ENCODE data around the gene RRP15.

The RRP15 gene

GRCh38 chr1:218284917-218285635, at the start of gene RRP15:
RRP15 (plus strand) TSS chr1:218285293; CDS start chr1:218285317, 24 bp downstream.
- TF ChIP-seq GATA3 (IDR thresholded peaks at IDR 0.05; ENCODE audit: low read depth, low read length) = no peak
- TF ChIP-seq GATA2 (IDR thresholded peaks at IDR 0.05; ENCODE audit: low read depth, low read length) = no peak

- TF ChIP-seq GATA2 (IDR thresholded peaks at IDR 0.05; ENCODE audit: low read depth, low read length) (no peak), GATA3 (IDR thresholded peaks at IDR 0.05; ENCODE audit: low read depth, low read length) (no peak)
Measured at GRCh38 chr1:218242171-218242570, 42.9 kb upstream of the RRP15 start.

GRCh38 chr1:218247339-218247738, 37.8 kb upstream of the RRP15 start:
- TF ChIP-seq GATA3 (IDR thresholded peaks at IDR 0.05; ENCODE audit: low read depth, low read length) (no peak), GATA2 (IDR thresholded peaks at IDR 0.05; ENCODE audit: low read depth, low read length) (no peak)

GRCh38 chr1:218249338-218250140, 35.6 kb upstream of the RRP15 start:
- TF ChIP-seq GATA3 (IDR thresholded peaks at IDR 0.05; ENCODE audit: low read depth, low read length) (no peak), GATA2 (IDR thresholded peaks at IDR 0.05; ENCODE audit: low read depth, low read length) (no peak)

GRCh38 chr1:218250492-218250891, 34.6 kb upstream of the RRP15 start:
- TF ChIP-seq GATA2 (IDR thresholded peaks at IDR 0.05; ENCODE audit: low read depth, low read length) (no peak), GATA3 (IDR thresholded peaks at IDR 0.05; ENCODE audit: low read depth, low read length) (no peak)

- TF ChIP-seq GATA3 (IDR thresholded peaks at IDR 0.05; ENCODE audit: low read depth, low read length) = no peak
- no peak for TF ChIP-seq GATA2 (IDR thresholded peaks at IDR 0.05; ENCODE audit: low read depth, low read length)
Measured at GRCh38 chr1:218254296-218254946, 30.7 kb upstream of the RRP15 start.

GRCh38 chr1:218255090-218255489, 30.0 kb upstream of the RRP15 start:
- TF ChIP-seq GATA2 (IDR thresholded peaks at IDR 0.05; ENCODE audit: low read depth, low read length) (no peak), GATA3 (IDR thresholded peaks at IDR 0.05; ENCODE audit: low read depth, low read length) (no peak)

GRCh38 chr1:218257371-218257770, 27.7 kb upstream of the RRP15 start:
- TF ChIP-seq GATA3 (IDR thresholded peaks at IDR 0.05; ENCODE audit: low read depth, low read length) (no peak), GATA2 (IDR thresholded peaks at IDR 0.05; ENCODE audit: low read depth, low read length) (no peak)

- TF ChIP-seq GATA3 (IDR thresholded peaks at IDR 0.05; ENCODE audit: low read depth, low read length) (no peak), GATA2 (IDR thresholded peaks at IDR 0.05; ENCODE audit: low read depth, low read length) (no peak)
Measured at GRCh38 chr1:218257971-218258370, 27.1 kb upstream of the RRP15 start.

GRCh38 chr1:218259339-218259738, 25.8 kb upstream of the RRP15 start:
- TF ChIP-seq GATA3 (IDR thresholded peaks at IDR 0.05; ENCODE audit: low read depth, low read length) (no peak), GATA2 (IDR thresholded peaks at IDR 0.05; ENCODE audit: low read depth, low read length) (no peak)

- TF ChIP-seq GATA3 (IDR thresholded peaks at IDR 0.05; ENCODE audit: low read depth, low read length) (no peak), GATA2 (IDR thresholded peaks at IDR 0.05; ENCODE audit: low read depth, low read length) (no peak)
Measured at GRCh38 chr1:218259800-218260199, 25.3 kb upstream of the RRP15 start.

- TF ChIP-seq GATA2 (IDR thresholded peaks at IDR 0.05; ENCODE audit: low read depth, low read length) (no peak), GATA3 (IDR thresholded peaks at IDR 0.05; ENCODE audit: low read depth, low read length) (no peak)
Measured at GRCh38 chr1:218262259-218262658, 22.8 kb upstream of the RRP15 start.

- TF ChIP-seq GATA2 (IDR thresholded peaks at IDR 0.05; ENCODE audit: low read depth, low read length) (no peak), GATA3 (IDR thresholded peaks at IDR 0.05; ENCODE audit: low read depth, low read length) (no peak)
Measured at GRCh38 chr1:218266356-218266755, 18.7 kb upstream of the RRP15 start.

GRCh38 chr1:218272366-218272765, 12.7 kb upstream of the RRP15 start:
- no peak for TF ChIP-seq GATA2 (IDR thresholded peaks at IDR 0.05; ENCODE audit: low read depth, low read length)
- TF ChIP-seq GATA3 (IDR thresholded peaks at IDR 0.05; ENCODE audit: low read depth, low read length) = no peak
